NCI-H526 treated with DMSO at 0.1 percent for 48 hours (cell line): Measurements from ENCODE around the gene NUTM2E.
A peak's percentile ranks its signal among the peaks of the same experiment; 100 is the strongest.
"Not testable (repeated sequence)": the region's sequence is repeated elsewhere in the genome, so short reads cannot be mapped to it uniquely, and the experiment has no call there.

Experiments used
- DNase-seq: peaks from one replicate; lab custom pipeline; 2025; lab: John Stamatoyannopoulos, UW

Gene NUTM2E

GRCh38 chr10:79826496-79827215 is at the start of gene NUTM2E:
Gene NUTM2E, plus strand, starts transcription at chr10:79826739. Its CDS starts 15,002 bp downstream, at chr10:79841741.
- DNase-seq = peak; percentile 81

GRCh38 chr10:79777997-79778396 is 48.5 kb upstream of the NUTM2E start:
- DNase-seq = not testable (repeated sequence)

GRCh38 chr10:79779310-79779938 is 47.1 kb upstream of the NUTM2E start:
- peak; percentile 0 for DNase-seq

GRCh38 chr10:79779992-79780391 is 46.5 kb upstream of the NUTM2E start:
- DNase-seq = not testable (repeated sequence)

GRCh38 chr10:79781584-79781983 is 45.0 kb upstream of the NUTM2E start:
- not testable (repeated sequence) for DNase-seq

- not testable (repeated sequence) for DNase-seq
Observed at GRCh38 chr10:79787455-79787952, 39.0 kb upstream of the NUTM2E start.

- not testable (repeated sequence) for DNase-seq
Observed at GRCh38 chr10:79789351-79789750, 37.2 kb upstream of the NUTM2E start.

- not testable (repeated sequence) for DNase-seq
Observed at GRCh38 chr10:79791906-79792517, 34.5 kb upstream of the NUTM2E start.

- DNase-seq = not testable (repeated sequence)
Observed at GRCh38 chr10:79799337-79799736, 27.2 kb upstream of the NUTM2E start.

- not testable (repeated sequence) for DNase-seq
Observed at GRCh38 chr10:79805857-79806256, 20.7 kb upstream of the NUTM2E start.

GRCh38 chr10:79811895-79812294 is 14.6 kb upstream of the NUTM2E start:
- DNase-seq = not testable (repeated sequence)

GRCh38 chr10:79816290-79816689 is 10.2 kb upstream of the NUTM2E start:
- not testable (repeated sequence) for DNase-seq

GRCh38 chr10:79823387-79823786 is 3.2 kb upstream of the NUTM2E start:
- not testable (repeated sequence) for DNase-seq

GRCh38 chr10:79825587-79826011 is 940 bp upstream of the NUTM2E start:
- DNase-seq = not testable (repeated sequence)

- not testable (repeated sequence) for DNase-seq
Observed at GRCh38 chr10:79826131-79826495, 426 bp upstream of the NUTM2E start.

- DNase-seq = not testable (repeated sequence)
Observed at GRCh38 chr10:79833833-79834232, 7.3 kb downstream of the NUTM2E start.

- not testable (repeated sequence) for DNase-seq
Observed at GRCh38 chr10:79835891-79836290, 9.4 kb downstream of the NUTM2E start.

- not testable (repeated sequence) for DNase-seq
Observed at GRCh38 chr10:79836891-79837290, 10.4 kb downstream of the NUTM2E start.

- DNase-seq = not testable (repeated sequence)
Observed at GRCh38 chr10:79838441-79838840, 11.9 kb downstream of the NUTM2E start.

- DNase-seq = not testable (repeated sequence)
Observed at GRCh38 chr10:79853191-79853854, 26.8 kb downstream of the NUTM2E start.

- DNase-seq = not testable (repeated sequence)
Observed at GRCh38 chr10:79862269-79862668, 35.7 kb downstream of the NUTM2E start.

- not testable (repeated sequence) for DNase-seq
Observed at GRCh38 chr10:79862803-79863202, 36.3 kb downstream of the NUTM2E start.
